ENCODE results near the gene SLC5A4.

SLC5A4 gene

GRCh38 chr22:32204856-32205722 lies 50.1 kb downstream of the SLC5A4 start, which contains the start of gene RFPL2:
TSS of gene RFPL2 (minus strand) at chr22:32205073. CDS start at chr22:32202451, 2,622 bp downstream.
- H3K27me3 ChIP-seq (ENCODE audit: low read length), result no peaks in the 10 kb centered on the region
- no peak within 1 kb of the TSS for H3K9ac ChIP-seq (ENCODE audit: low read length)
- H3F3A ChIP-seq (ENCODE audit: insufficient read depth), result no peaks in the 10 kb centered on the region
- TF ChIP-seq EZH2phosphoT487 (conservative IDR thresholded peaks at IDR 0.05; ENCODE audit: low read length), result no peak
- no peak for TF ChIP-seq CTCF (IDR thresholded peaks at IDR 0.05; ENCODE audit: insufficient read depth, low read length, poor library complexity, severe bottlenecking)
- H3K79me2 ChIP-seq (ENCODE audit: insufficient read depth, low read length), result no peaks in the 10 kb centered on the region
- H4K20me1 ChIP-seq (ENCODE audit: low read depth, low read length), result no peaks in the 10 kb centered on the region
- H3K27ac ChIP-seq (ENCODE audit: low read depth, low read length), result no peak within 1 kb of the TSS
- H2AFZ ChIP-seq (ENCODE audit: low read depth, low read length, severe bottlenecking), result no peak within 1 kb of the TSS
- H3K36me3 ChIP-seq (ENCODE audit: low read length), result no peaks in the 10 kb centered on the region
- H3K4me2 ChIP-seq (ENCODE audit: low read depth, low read length, poor library complexity, severe bottlenecking), result no peak within 1 kb of the TSS
- no peaks in the 10 kb centered on the region for H3K9me2 ChIP-seq (replicated peaks; ENCODE audit: insufficient read depth, low read length)
- H3K4me3 ChIP-seq (ENCODE audit: insufficient read depth, low read length, poor library complexity, severe bottlenecking), result no peak within 1 kb of the TSS
- H3K9me3 ChIP-seq (ENCODE audit: insufficient read depth, low read length), result no peaks in the 10 kb centered on the region

DNA sequence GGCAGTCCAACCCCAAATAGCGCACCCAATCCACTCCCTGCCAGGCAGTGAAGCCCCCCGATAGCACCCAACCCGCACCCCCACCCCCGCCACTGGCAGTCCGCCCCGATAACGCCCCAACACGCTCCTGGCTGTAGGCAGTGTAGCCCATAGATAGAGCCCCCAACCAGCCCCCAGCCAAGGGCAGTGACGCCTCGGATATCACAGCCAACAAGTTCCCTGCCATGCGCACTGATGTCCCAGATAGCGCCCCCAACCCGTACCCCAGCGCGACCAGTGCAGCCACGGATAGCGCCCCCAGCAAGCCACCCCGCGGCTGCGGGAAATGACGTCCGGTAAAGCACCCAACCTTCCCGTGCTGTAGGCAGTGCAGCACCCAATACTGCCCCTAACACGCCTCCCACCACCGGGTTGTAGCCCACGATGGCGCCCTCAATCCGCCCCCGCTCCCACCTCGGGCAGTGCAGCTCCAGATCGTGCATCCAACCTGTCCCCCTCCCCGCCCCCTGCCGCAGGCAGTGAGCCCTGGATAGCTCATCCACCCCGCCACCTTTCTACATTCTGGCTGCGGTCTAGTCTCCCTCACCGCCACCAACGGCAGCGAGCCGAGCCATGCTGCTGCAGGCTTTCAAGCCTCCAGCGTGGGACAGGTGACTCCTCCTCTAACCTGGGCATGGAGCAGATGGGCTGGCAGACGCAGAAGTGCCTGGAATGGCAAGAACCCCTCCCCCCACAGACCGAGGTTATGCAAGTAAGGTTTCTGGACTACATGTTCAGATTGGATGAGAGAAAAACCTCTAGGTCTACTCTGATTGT lies 50.9 kb downstream of the SLC5A4 start:
- no peak for TF ChIP-seq EZH2phosphoT487 (conservative IDR thresholded peaks at IDR 0.05; ENCODE audit: low read length)
- TF ChIP-seq CTCF (IDR thresholded peaks at IDR 0.05; ENCODE audit: insufficient read depth, low read length, poor library complexity, severe bottlenecking), result no peak

GRCh38 chr22:32203181-32204039 lies 51.7 kb downstream of the SLC5A4 start:
- TF ChIP-seq CTCF (IDR thresholded peaks at IDR 0.05; ENCODE audit: insufficient read depth, low read length, poor library complexity, severe bottlenecking) (no peak), EZH2phosphoT487 (conservative IDR thresholded peaks at IDR 0.05; ENCODE audit: low read length) (no peak)
- H3K4me3 ChIP-seq (ENCODE audit: insufficient read depth, low read length, poor library complexity, severe bottlenecking), result no peak overlapping the region

More for the DNA sequence above, 50.9 kb downstream of the SLC5A4 start:
- Histone ChIP-seq H3K27me3 (ENCODE audit: low read length) (no peaks in the 10 kb centered on the region), H3K79me2 (ENCODE audit: insufficient read depth, low read length) (no peaks in the 10 kb centered on the region), H3K9ac (ENCODE audit: low read length) (no peak overlapping the region), H3K36me3 (ENCODE audit: low read length) (no peaks in the 10 kb centered on the region), H3K27ac (ENCODE audit: low read depth, low read length) (no peak overlapping the region), H3K9me2 (replicated peaks; ENCODE audit: insufficient read depth, low read length) (no peaks in the 10 kb centered on the region), H3F3A (ENCODE audit: insufficient read depth) (no peaks in the 10 kb centered on the region), H3K4me3 (ENCODE audit: insufficient read depth, low read length, poor library complexity, severe bottlenecking) (no peak overlapping the region), H3K9me3 (ENCODE audit: insufficient read depth, low read length) (no peaks in the 10 kb centered on the region), H4K20me1 (ENCODE audit: low read depth, low read length) (no peaks in the 10 kb centered on the region), H3K4me2 (ENCODE audit: low read depth, low read length, poor library complexity, severe bottlenecking) (no peak overlapping the region), H2AFZ (ENCODE audit: low read depth, low read length, severe bottlenecking) (no peak overlapping the region)

More at GRCh38 chr22:32203181-32204039, 51.7 kb downstream of the SLC5A4 start:
- no peaks in the 10 kb centered on the region for H3K79me2 ChIP-seq (ENCODE audit: insufficient read depth, low read length)
- no peaks in the 10 kb centered on the region for H3K9me3 ChIP-seq (ENCODE audit: insufficient read depth, low read length)
- no peak overlapping the region for H2AFZ ChIP-seq (ENCODE audit: low read depth, low read length, severe bottlenecking)
- H3K9ac ChIP-seq (ENCODE audit: low read length), result no peak overlapping the region
- no peaks in the 10 kb centered on the region for H4K20me1 ChIP-seq (ENCODE audit: low read depth, low read length)
- no peaks in the 10 kb centered on the region for H3K36me3 ChIP-seq (ENCODE audit: low read length)
- no peaks in the 10 kb centered on the region for H3K27me3 ChIP-seq (ENCODE audit: low read length)
- H3K9me2 ChIP-seq (replicated peaks; ENCODE audit: insufficient read depth, low read length), result no peaks in the 10 kb centered on the region
- no peaks in the 10 kb centered on the region for H3F3A ChIP-seq (ENCODE audit: insufficient read depth)
- H3K4me2 ChIP-seq (ENCODE audit: low read depth, low read length, poor library complexity, severe bottlenecking), result no peak overlapping the region
- no peak overlapping the region for H3K27ac ChIP-seq (ENCODE audit: low read depth, low read length)

Measured in SU-DHL-6 (cell line).